Measurements from ENCODE around the gene PTPRN2.

- TF ChIP-seq POLR2AphosphoS5 (IDR thresholded peaks at IDR 0.05; ENCODE audit: low read depth, low read length) (no peak), ZNF274 (IDR thresholded peaks at IDR 0.05; ENCODE audit: borderline replicate concordance, extremely low read depth, low read length) (no peak), CTCF (IDR thresholded peaks at IDR 0.05; ENCODE audit: control extremely low read depth in 1 of 3, insufficient read depth in 1 of 3, low read depth in 1 of 3, low read length in 3 of 3) (no peak)
Measured at GRCh38 chr7:157596471-157596870, 991.2 kb downstream of the PTPRN2 start.

All from H1 (cell line).